Measurements from ENCODE around the gene DKKL1.
"Not testable (repeated sequence)": the region's sequence is repeated elsewhere in the genome, so short reads cannot be mapped to it uniquely, and the experiment has no call there.

Gene DKKL1

DNA sequence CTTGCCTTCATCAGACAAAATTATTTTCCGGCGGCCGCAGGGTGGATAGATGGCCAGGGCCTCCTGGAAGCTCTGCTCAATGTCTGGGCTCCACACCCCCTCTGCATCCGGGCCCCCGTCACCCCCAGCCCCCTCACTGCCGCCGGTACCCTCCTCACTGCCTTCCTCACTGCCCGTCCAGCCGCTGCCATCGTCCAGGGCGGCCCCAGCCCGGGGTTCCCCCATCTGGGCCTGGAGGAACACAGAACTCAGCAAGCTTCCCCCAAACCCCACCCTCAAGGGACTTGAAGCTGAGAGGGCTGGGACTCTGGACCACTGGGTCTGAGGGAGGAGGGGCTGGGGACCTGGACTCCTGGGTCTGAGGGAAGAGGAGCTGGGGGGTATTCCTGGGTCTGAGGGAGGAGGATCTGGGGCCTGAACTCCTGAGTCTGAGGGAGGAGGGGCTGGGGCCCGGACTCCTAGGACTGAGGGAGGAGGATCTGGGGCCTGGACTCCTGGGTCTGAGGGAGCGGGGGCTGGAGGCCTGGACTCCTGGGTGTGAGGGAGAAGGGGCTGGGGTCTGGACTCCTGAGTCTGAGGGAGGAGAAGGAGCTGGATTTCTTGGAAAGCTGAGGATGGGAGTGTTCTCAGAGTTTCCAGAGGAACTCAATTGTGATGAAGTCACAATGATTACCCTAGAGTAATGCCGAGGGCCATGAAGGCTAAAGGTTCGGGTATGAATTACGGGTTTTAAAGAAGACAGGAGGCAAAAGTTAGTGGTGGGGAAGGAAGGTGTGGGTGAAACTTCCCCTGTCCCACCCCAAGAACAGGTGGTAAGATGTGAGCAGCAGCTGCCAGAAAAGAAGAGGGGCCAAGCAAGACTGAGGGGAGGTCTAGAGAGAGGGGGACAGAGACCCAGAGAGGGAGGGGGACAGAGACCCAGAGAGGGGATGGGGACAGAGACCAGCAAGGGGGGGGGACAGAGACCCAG is 3.5 kb upstream of the DKKL1 start:
- FAIRE-seq (no peak), DNase-seq (ENCODE audit: extremely low spot score, insufficient read length, low read depth) (no peak)

DNA sequence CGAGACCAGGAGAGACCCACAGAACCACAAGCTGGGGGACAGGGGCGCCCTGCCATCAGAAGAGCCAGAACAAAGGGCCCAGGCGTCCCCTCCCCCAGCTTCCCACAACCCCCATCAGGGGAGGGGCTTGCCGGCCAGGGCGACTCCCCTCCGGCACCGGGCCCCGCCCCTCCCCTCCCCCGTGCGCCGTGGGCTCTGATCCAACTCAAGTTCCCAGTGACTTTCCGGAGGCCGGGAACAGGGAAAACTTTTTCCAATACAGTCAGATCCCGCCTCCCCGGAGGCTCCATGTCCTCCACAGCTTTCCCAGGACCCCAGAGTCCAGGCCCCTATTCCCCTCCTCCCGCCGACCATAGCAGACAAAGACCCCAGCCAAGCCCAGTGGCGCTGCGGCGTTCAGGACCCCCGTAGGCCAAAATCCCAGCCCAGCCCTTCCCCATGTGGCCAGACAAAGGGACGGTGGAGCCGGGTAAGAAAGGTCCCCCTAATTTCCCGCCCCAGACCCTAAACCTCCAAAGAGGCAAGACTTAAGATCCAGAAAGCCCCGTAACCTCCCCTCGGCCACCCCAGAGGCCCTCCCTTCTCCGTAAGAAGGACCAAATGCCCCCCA is 2.1 kb upstream of the DKKL1 start:
- DNase-seq (ENCODE audit: extremely low spot score, insufficient read length, low read depth) (no peak), FAIRE-seq (no peak)

DNA sequence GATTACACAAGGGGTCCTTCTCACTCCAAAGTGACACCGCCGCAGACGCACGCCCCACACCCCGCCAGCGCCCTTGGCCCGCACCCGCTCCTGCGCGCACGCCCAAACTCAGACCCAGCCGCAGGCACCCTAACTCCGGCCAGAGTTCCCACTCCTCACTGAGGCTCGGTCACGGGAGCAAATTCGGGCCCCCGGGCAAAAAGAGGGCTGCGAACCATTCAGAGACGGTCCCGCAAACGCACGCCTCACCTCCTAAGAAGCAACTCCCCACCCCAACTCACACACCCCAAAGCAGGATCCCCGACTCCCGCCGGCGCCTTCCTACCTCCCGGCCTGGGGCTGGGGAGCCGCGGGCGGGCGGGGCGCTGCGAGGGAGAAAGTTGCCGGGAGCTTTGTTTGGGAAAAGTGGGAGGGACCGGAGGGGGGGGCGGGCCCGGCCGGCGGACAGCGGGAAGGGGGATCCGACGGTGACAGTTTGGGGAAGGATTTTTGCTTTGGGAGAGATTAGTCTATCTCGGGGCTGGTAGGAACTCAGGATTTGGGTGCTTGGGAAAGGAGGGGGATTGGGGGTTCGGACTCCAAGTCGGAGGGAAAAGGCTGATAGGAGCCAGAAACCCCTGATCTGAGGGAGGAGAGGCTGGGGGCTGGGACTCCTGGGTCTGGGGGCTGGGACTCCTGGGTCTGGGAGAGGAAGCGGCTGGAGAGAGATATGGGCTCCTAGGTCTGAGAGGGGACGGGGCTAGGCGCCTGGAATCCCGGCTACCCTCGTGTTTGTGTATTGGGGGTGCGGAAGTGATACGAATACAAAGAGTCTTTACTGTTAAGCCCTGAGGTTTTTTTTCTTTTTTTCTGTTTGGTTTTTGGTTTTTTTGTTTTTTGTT is 1.4 kb upstream of the DKKL1 start, which contains the start of gene TEAD2:
Gene TEAD2 (minus strand): TSS at position 369 of the 881 bp plus-strand sequence. CDS start 2,341 bp downstream, outside the sequence.
- DNase-seq (ENCODE audit: extremely low spot score, insufficient read length, low read depth): no peak
- FAIRE-seq: no peak

DNA sequence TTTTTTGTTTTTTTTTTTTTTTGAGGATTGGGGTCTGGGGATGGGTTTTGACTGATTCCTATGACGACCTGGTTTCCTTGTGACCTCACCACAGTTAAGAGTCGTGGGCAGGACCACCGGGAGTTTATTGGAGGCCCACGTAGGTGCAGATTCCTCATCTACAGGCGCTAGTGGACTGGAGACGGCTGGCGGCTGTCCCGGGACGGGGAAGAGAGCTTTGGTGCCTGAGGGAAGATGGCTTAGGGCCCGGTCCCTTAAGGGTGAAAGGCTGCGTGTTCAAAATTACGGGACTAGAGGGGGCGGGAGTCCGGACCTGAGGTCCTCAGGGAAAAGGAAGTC is 779 bp upstream of the DKKL1 start:
- DNase-seq (ENCODE audit: extremely low spot score, insufficient read length, low read depth): no peak
- no peak for FAIRE-seq

DNA sequence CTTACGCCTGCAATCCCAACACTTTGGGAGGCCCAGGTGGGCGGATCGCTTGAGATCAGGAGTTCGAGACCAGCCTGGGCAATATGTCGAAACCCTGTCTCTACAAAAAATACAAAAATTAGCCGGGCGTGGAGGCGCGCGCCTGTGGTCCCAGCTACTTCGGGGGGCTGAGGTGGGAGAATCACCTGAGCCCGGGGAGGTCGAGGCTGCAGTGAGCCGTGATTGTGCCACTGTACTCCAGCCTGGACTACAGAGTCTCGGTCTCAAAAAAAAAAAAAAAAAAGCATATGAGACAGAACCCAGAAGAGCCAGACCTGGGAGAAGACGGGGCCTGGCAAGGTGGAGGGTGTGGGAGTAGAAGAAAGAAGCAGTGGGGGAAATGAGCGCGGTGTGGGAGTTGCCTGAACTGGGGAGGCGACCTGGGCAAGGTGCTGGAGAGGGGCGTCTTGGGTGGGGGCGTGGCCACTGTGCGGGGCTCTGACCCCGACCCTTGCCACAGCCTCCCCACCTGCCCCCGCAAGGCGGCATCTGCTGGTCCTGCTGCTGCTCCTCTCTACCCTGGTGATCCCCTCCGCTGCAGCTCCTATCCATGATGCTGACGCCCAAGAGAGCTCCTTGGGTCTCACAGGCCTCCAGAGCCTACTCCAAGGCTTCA is 533 bp downstream of the DKKL1 start:
- DNase-seq (ENCODE audit: extremely low spot score, insufficient read length, low read depth) (no peak), FAIRE-seq (no peak)

DNA sequence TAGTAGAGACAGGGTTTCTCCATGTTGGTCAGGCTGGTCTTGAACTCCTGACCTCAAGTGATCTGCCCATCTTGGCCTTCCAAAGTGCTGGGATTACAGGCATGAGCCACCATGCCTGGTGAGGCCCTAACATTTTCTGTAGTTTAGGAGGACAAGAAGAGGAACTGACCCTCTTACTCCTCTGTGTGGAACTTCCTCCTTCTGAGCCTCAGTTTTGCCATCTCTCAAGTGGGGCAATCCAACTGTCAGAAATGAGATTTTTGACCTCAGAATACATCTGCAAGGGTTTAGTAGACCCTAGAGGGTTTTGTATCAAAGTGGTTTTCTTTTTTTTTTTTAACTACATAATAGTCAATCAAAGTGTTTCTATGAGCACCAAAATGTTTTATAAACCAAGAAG is 2.4 kb downstream of the DKKL1 start:
- DNase-seq (ENCODE audit: extremely low spot score, insufficient read length, low read depth) (no peak), FAIRE-seq (no peak)

DNA sequence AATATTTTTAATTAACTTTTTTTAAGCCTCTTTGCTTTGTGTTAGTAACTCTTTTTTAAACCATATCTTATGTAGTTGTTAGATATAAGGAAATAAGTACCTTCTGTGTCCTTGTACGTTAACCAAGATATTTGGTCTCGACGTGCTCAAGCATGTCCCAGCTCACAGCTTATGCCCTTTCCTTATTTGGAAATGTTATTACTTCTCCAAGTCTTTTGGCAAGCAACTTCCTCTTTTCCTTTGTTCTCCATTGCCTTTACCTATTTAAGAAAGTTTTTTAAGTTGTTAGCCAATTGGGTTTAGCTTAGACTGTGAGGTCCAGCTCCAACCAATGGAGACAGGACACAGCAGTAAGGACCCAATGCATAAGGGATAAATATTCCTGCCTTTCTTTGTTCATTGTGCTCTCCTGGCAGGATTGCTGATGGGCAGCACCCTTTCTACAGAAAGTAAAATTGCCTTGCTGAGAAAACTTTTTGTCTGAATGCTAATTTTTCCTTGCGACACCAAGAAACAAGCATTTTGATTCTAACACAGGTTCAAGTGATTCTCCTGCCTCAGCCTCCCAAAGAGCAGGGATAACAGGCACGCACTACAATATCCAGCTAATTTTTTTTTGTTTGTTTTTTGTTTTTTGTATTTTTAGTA is 5.2 kb downstream of the DKKL1 start:
- FAIRE-seq: peak; percentile 12
- no peak for DNase-seq (ENCODE audit: extremely low spot score, insufficient read length, low read depth)

DNA sequence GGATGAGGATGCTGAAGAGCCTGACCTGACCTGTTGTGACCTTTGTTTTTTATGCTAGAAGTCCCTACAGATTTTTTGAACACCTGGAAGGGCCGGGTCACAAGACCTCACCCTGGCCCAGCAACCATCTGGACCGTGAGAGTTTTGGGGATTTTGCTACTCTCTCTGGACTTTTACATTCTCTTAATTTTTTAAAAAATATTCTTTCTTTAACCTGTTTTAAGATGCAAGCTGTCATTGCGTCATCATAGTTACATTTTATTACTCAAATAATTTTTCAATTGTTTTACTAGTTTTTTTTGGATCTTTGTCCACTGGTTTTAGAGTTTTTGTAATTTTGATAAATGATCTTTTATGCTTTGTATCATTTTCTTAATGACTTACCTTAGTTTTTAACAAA is 7.5 kb downstream of the DKKL1 start:
- FAIRE-seq (no peak), DNase-seq (ENCODE audit: extremely low spot score, insufficient read length, low read depth) (no peak)

DNA sequence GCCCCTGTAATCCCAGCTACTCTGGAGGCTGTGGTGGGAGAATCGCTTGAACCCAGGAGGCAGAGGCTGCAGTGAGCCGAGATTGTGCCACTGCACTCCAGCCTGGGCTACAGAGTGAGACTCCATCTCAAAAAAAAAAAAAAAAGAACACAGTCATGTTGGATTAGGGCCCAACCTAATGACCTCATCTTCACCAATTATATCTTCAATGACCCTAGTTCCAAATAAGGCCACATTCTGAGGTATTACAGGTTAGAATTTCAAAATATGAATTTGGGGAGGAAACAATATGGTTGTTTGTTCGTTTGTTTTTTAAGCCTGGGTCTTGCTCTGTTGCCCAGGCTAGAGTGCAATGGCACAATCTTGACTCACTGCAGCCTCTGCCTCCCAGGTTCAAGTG is 9.5 kb downstream of the DKKL1 start:
- not testable (repeated sequence) for DNase-seq (ENCODE audit: extremely low spot score, insufficient read length, low read depth); FAIRE-seq

DNA sequence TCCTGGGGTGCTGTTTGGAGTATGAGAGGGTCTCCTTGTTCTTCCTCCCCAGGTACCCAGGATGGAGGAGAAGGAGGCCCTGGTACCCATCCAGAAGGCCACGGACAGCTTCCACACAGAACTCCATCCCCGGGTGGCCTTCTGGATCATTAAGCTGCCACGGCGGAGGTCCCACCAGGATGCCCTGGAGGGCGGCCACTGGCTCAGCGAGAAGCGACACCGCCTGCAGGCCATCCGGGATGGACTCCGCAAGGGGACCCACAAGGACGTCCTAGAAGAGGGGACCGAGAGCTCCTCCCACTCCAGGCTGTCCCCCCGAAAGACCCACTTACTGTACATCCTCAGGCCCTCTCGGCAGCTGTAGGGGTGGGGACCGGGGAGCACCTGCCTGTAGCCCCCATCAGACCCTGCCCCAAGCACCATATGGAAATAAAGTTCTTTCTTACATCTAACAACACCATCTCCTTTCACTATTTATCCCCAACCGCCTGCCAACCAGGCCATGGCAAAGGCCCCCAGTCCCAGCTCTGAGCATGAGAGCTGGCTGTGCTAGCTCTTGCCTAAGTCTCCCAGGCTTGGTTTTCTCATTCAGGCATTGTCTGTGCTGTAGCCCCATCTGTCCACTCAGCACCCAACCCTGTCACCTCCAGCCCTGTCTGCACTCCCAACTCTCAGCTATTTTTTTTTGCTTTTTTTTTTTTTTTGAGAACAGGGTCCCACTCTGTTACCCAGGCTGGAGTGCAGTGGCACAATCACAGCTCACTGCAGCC is 11.2 kb downstream of the DKKL1 start:
- DNase-seq (ENCODE audit: extremely low spot score, insufficient read length, low read depth) (no peak), FAIRE-seq (no peak)

DNA sequence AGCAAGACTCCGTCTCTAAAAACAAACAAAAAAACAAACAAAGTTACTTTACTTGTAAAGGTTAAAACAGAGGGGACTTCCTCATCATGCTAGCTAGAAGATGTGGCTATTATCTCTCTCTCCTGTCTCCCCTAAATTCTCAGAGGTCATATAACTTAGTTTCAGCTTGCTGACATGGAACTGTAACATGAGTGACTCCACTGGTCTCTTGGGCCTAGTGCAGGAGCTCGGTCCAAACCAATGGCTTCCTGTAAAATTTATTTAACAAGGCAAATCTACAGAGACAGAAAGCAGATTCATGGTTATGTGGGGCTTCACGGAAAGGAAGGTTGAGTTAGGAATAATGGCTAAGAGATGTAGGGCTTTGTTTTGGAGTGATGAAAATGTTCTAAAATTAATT is 14.8 kb downstream of the DKKL1 start:
- DNase-seq (ENCODE audit: extremely low spot score, insufficient read length, low read depth) (no peak), FAIRE-seq (no peak)

DNA sequence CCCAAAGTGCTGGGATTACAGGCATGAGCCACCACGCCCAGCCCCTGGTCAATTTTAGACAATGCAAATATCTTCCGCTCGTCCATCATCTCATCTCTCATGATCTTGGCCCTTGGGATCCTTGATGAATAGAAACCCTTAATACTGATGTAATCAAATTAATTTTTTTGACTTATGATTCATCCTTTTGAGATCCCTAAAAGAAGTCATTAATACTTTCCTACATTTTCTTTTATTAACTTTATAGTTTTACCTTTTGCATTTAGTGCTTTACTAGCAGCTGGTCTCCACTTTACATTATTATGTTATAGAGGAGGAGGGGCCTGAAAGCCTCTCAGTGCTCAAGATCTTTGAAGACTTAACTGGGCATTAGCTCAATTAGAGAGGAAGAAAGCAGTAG is 16.7 kb downstream of the DKKL1 start:
- FAIRE-seq (no peak), DNase-seq (ENCODE audit: extremely low spot score, insufficient read length, low read depth) (no peak)

DNA sequence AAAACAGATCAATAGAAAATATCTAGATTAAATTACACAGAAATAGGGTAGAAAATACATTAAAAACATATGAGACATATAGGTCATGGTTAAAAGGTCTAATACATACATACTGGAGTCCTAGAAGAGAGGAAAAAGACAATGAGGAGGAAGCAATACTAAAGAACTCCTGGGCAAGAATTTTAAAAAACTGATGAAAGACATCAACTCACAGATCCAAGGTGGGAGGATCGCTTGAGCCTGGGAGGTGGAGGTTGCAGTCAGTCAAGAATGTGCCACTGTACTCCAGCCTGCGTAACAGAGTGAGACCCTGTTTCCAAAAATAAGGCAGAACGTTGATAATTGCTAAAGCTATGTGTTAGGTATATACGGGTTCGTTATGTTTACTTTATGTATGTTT is 19.0 kb downstream of the DKKL1 start:
- DNase-seq (ENCODE audit: extremely low spot score, insufficient read length, low read depth): no peak
- FAIRE-seq: no peak

DNA sequence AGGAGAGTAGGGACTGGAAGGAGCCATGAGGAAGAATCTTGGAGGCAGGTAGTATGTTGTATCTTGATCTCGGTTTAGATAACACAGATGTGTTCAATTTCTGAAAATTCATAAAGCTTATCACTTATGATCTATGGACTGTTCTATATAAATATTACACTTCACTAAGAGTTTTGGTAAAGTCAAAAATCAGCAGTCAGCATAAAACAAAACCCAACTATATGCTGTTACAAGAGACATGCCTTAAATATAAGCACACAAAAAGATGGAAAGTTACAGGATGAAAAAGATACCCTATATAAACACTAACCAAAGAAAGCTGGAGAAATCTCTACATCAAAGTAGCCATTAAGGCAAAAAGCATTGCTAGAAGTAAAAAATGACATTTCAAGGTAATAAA is 19.9 kb downstream of the DKKL1 start:
- no peak for FAIRE-seq
- no peak for DNase-seq (ENCODE audit: extremely low spot score, insufficient read length, low read depth)

DNA sequence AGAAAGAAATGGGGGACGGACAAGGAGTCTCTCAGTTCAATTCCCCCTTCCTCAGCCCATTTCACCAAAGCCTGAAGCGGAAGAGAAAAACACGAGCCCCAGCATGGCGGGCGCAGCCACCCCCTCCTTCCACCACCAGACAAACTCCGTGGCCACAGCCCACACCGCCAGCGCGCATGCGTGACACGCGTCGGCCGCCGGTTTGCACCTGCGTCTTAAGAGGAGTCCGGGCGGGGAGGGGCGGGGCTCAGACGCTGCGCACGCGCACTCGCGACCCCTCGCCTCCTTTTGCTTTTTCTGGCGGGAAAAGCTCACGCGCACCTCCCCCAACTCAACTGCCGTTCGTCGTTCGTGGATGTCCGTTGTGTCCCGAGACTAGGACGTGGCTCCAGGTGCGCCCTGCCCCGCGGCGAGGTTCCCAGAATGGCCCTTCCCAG is 24.3 kb downstream of the DKKL1 start, which contains the start of gene KASH5:
Gene KASH5 (plus strand): TSS at position 314 of the 437 bp plus-strand sequence. CDS start 2,635 bp downstream, outside the sequence.
- peak; percentile 62 for DNase-seq (ENCODE audit: extremely low spot score, insufficient read length, low read depth)
- FAIRE-seq: peak; percentile 76

DNA sequence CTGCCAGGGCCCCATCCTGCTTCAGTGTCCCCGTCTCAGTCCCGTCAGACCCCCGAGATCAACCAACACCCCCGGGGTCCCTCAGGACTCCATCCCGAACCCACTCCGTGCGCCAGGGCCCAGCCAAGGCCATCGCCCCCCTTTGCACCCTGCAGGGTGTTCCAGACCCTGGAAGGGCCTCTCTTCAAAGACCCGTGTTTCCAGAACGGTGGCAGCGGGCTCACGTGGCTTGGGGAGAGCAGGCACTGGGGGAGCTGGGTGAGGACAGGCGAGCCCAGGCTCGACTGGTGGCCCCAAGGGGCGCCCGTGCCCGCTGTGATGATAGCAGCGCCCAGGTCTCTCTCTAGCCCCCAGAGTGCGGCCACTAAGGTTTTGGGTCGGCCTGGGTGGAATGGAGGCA is 25.7 kb downstream of the DKKL1 start:
- no peak for FAIRE-seq

DNA sequence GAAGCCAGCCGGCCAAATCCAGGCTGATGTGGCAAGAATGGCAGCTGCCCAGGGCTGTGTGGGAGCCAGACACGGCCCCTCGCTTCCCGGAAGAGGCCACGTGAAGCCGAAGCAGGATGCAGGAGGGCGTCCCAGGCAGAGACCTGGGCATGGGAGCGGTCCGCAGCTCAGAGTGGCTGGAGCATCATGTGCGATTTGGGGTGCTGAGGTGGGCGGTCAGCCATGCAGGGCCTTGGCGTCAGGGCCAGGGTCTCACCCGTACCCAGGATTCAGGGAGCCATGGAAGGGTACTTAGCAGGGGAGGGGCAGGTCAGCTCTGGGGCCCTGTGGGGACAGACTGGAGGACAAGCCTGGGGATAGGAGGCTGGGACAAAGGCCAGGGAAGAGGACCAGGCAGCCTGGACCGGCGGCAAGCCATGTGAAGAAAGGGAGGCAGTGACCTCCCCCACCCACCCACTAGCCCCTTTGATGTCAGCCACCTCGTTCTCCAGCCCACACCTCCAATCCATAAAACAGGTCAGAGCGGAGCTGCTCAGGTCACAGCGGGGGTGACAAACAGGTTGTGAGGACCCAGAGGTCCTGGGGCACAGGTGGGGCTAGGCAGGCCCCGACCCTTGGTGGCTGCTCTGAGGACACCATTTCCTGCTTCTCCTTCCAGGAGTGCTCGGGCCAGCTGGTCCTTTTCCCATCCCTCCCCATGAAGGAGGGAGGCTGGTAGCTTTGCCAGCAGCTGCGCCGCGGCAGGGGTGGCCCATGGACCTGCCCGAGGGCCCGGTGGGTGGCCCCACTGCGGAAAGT is 26.7 kb downstream of the DKKL1 start:
- FAIRE-seq: no peak
- no peak for DNase-seq (ENCODE audit: extremely low spot score, insufficient read length, low read depth)

More for the DNA sequence above, 25.7 kb downstream of the DKKL1 start:
- no peak for DNase-seq (ENCODE audit: extremely low spot score, insufficient read length, low read depth)

DNA sequence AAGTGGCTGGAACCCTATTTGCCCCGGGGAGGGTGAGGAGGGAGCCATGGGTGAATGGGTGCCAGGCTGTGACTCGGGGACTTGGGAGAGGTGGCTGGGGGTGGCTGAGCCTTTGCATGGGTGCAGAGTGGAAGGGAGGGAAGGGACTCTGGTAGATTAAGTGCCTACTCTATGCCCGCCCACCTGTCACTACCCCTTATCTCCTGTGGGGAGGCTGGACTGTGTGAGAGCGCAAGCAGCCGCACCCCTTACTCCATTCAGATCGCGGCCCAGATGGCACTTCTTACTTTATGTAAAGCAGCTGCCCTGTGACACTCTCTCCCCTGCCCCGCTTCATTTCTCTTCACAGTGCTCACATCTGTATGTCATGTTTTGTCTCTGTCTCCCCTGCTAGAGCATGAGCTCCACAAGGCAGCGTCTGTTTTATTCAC is 27.3 kb downstream of the DKKL1 start:
- no peak for FAIRE-seq
- no peak for DNase-seq (ENCODE audit: extremely low spot score, insufficient read length, low read depth)
